ENCODE measurements around the gene ZBTB17.

- TF ChIP-seq CTCF (IDR thresholded peaks at IDR 0.05; ENCODE audit: insufficient read depth, low read length) (no peak), REST (IDR thresholded peaks at IDR 0.05; ENCODE audit: insufficient replicate concordance, low read depth) (no peak), POLR2AphosphoS5 (IDR thresholded peaks at IDR 0.05; ENCODE audit: low read depth) (no peak), GABPA (IDR thresholded peaks at IDR 0.05; ENCODE audit: low read depth) (no peak)
These were observed 16.3 kb upstream of the ZBTB17 start for GRCh38 chr1:15992187-15992553.
